Transverse colon (tissue), 4 donors: ENCODE data around the gene SNPH. TPM values are rescaled to one million over a fixed set of nuclear protein-coding genes. Genes with fewer than 3 reads are reported as not detected.

Source experiments
- DNase-seq: peaks from one replicate; pipeline ENCODE4 v3.0.0-alpha.2; 2019
- H3K27ac ChIP-seq, 4 donors: fragments of 200-600 bp; sonication (generic); 2 replicates each; pipeline ENCODE4 v1.5.1; 2016 to 2018; ENCODE audit warnings: inconsistent platforms in 4 of 4
- H3K27me3 ChIP-seq: fragments of 200-600 bp; sonication (generic); 2 replicates; pipeline ENCODE4 v1.5.1; 2017; ENCODE audit warnings: inconsistent platforms
- H3K36me3 ChIP-seq, 4 donors: fragments of 200-600 bp; sonication (generic); 2 replicates each; pipeline ENCODE4 v1.5.1; 2017 to 2019; ENCODE audit warnings: inconsistent platforms in 4 of 4
- H3K4me1 ChIP-seq, 4 donors: fragments of 200-600 bp; sonication (generic); 2 replicates each; pipeline ENCODE4 v1.5.1; 2017 to 2020; ENCODE audit warnings: inconsistent platforms in 4 of 4
- H3K4me3 ChIP-seq, 4 donors: fragments of 200-600 bp; sonication (generic); 1 replicate in 1 of 4; 2 replicates in 3 of 4; pipeline versions ENCODE4 v1.5.1 to v1.6.1; 2017 to 2019; ENCODE audit warnings: inconsistent platforms in 4 of 4
- H3K9me3 ChIP-seq, 2 donors: fragments of 200-600 bp; sonication (generic); 2 replicates each; pipeline ENCODE4 v1.5.1; 2017 to 2019; ENCODE audit warnings: inconsistent platforms in 2 of 2
- EP300 ChIP-seq: sonication (generic); formaldehyde crosslinking; IDR thresholded peaks from one replicate; pipeline ENCODE4 v1.6.1; 2017; ENCODE audit warnings: antibody characterized with exemption, low read depth
- POLR2A ChIP-seq: fragments of 450-650 bp; IDR thresholded peaks from one replicate; pipeline ENCODE4 v1.6.1; 2016; ENCODE audit warnings: antibody characterized with exemption, mild to moderate bottlenecking, moderate library complexity
- POLR2AphosphoS5 ChIP-seq, 3 donors: sonication (generic); formaldehyde crosslinking; IDR thresholded peaks; one replicate each; pipeline ENCODE4 v1.6.1; 2016; ENCODE audit warnings: antibody characterized with exemption in 3 of 3
- WGBS, 2 donors: methylation state at CpG; one replicate each; pipeline ENCODE4 v1.1.5; 2018; ENCODE audit warnings: low coverage in 1 of 2; 5-methylcytosine and 5-hydroxymethylcytosine counted together
- in situ Hi-C, 4 donors: fragments of 200-750 bp; cut with MboI; loops; one replicate each; pipeline versions ENCODE4 v1.15.0 to v1.15.1; 2017; ENCODE audit warnings: low sequenced_read_pairs in 3 of 4, low pct_ligation_motif_present in 1 of 4, low pct_unique_long_range_greater_than_20kb in 1 of 4
- intact Hi-C: fragments of 100-400 bp; cut with DNase I; formaldehyde crosslinking; loops from one replicate; pipeline ENCODE4 v1.15.1; 2023; ENCODE audit warnings: low total_unique reads
- total RNA-seq, 4 donors: library from RNA; depleted of rRNA; stranded (reverse); fragments of >200 nt; gene quantifications; one replicate each; pipeline ENCODE4 v1.1.0, GENCODE V29; 2016
- TF ChIP-seq, protein P1 (sequence below), 5 experiments: fragments of 200-600 bp in 3 of 5; fragments of 450-650 bp in 2 of 5; sonication (generic) in 3 of 5; IDR thresholded peaks; 1 replicate in 2 of 5; 2 replicates in 3 of 5; pipeline ENCODE4 v1.5.1; 2016 to 2017; ENCODE audit warnings: antibody characterized with exemption in 5 of 5, inconsistent platforms in 3 of 5, mild to moderate bottlenecking in 2 of 5, moderate library complexity in 1 of 5

The SNPH gene
- total RNA-seq, 4 donors from 2014 or later: 2.2 to 2.6 (median 2.3) TPM

GRCh38 chr20:1334761-1335160, 68.7 kb downstream of the SNPH start:
- H3K27me3 ChIP-seq: no peaks in the 10 kb centered on the region
- in situ Hi-C loops: loop anchor here in 1 of 4 donors (10.0 kb wide), 1 partner anchor 50 kb away; no protein-coding TSS in a partner anchor
- no peaks in the 10 kb centered on the region for H3K36me3 ChIP-seq
- no peak overlapping the region for H3K4me3 ChIP-seq
- no peak for DNase-seq
- 81% methylated on average over 3 of the region's 3 CpGs; no CpG with 5 or more reads in 1 of the 2 donors for WGBS, 2 donors
- no peaks in the 10 kb centered on the region for H3K9me3 ChIP-seq
- H3K27ac ChIP-seq: no peak overlapping the region
- intact Hi-C loops: no loop called here
- peaks cover 13 to 26% (median 18%) of the 10 kb centered on the region in 4 donors for H3K4me1 ChIP-seq
- TF ChIP-seq, protein P1, sequence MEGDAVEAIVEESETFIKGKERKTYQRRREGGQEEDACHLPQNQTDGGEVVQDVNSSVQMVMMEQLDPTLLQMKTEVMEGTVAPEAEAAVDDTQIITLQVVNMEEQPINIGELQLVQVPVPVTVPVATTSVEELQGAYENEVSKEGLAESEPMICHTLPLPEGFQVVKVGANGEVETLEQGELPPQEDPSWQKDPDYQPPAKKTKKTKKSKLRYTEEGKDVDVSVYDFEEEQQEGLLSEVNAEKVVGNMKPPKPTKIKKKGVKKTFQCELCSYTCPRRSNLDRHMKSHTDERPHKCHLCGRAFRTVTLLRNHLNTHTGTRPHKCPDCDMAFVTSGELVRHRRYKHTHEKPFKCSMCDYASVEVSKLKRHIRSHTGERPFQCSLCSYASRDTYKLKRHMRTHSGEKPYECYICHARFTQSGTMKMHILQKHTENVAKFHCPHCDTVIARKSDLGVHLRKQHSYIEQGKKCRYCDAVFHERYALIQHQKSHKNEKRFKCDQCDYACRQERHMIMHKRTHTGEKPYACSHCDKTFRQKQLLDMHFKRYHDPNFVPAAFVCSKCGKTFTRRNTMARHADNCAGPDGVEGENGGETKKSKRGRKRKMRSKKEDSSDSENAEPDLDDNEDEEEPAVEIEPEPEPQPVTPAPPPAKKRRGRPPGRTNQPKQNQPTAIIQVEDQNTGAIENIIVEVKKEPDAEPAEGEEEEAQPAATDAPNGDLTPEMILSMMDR (IDR thresholded peaks at IDR 0.05): no peak
- TF ChIP-seq EP300: no peak
- TF ChIP-seq POLR2AphosphoS5 (IDR thresholded peaks at IDR 0.05): no peak
- no peak for TF ChIP-seq POLR2A

GRCh38 chr20:1335961-1336698, 70.0 kb downstream of the SNPH start:
- peaks cover 6 to 14% (median 10%) of the 10 kb centered on the region in 4 donors for H3K4me1 ChIP-seq
- 72 to 89% methylated on average over 2 to 6 of the region's 6 CpGs for WGBS, 2 donors
- intact Hi-C loops (no loop called here), in situ Hi-C loops (loop anchor here in 1 of 4 donors (10.0 kb wide), 1 partner anchor 49 kb away; no protein-coding TSS in a partner anchor)
- peak overlapping the region; percentile 23 to 33 (median 26) for H3K27ac ChIP-seq
- no peak for DNase-seq
- no peaks in the 10 kb centered on the region for H3K9me3 ChIP-seq
- H3K4me3 ChIP-seq: no peak overlapping the region
- H3K36me3 ChIP-seq: no peaks in the 10 kb centered on the region
- no peaks in the 10 kb centered on the region for H3K27me3 ChIP-seq
- TF ChIP-seq, protein P1 (IDR thresholded peaks at IDR 0.05): no peak
- TF ChIP-seq EP300: no peak
- TF ChIP-seq POLR2AphosphoS5 (IDR thresholded peaks at IDR 0.05): no peak
- no peak for TF ChIP-seq POLR2A

DNA sequence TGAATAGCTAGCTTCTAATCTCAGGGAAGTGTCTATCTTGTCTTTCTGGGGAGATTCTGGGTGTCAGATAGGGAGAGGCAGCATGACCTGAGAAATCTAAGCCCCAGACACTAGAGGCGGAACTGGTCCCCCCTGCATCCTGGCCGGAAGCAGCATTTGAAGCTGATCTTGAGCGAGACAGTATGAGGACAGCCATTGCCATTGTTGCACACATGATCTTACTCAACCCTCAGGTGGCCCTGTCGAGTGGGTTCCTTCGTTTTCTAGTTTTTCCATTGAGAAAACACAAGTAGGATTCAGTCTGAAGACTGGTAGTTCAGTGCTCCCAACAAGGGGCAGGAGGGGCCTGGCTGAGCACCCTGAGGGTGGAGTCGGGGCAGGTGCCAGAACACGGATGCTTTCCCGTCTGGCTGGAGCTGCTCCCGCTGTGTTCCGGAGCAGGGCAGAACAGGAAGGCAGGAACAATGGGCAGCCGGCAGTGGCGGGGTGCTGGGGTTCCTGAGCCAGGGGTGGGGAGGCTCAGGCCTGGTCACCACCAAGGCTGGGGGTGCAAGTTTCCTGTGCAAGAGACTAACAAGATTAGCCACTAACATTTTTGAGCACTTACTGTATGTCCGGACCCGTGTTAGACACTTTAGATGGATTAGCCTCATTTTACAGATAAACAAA, 70.7 kb downstream of the SNPH start:
- H3K4me3 ChIP-seq: no peak overlapping the region
- H3K27ac ChIP-seq: peak overlapping the region; percentile 23 to 33 (median 26)
- WGBS, 2 donors: 37% methylated on average over 14 of the region's 14 CpGs; no CpG with 5 or more reads in 1 of the 2 donors
- intact Hi-C loops (no loop called here), in situ Hi-C loops (loop anchor here in 1 of 4 donors (10.0 kb wide), 1 partner anchor 48 kb away; no protein-coding TSS in a partner anchor)
- no peaks in the 10 kb centered on the region for H3K36me3 ChIP-seq
- peak; percentile 60 for DNase-seq
- TF ChIP-seq POLR2AphosphoS5 (IDR thresholded peaks at IDR 0.05) (peak; percentile 7 to 25 (median 15)), POLR2A (no peak)
- peaks cover 6 to 14% (median 10%) of the 10 kb centered on the region in 4 donors for H3K4me1 ChIP-seq
- no peaks in the 10 kb centered on the region for H3K9me3 ChIP-seq
- no peaks in the 10 kb centered on the region for H3K27me3 ChIP-seq

GRCh38 chr20:1337441-1337840, 71.3 kb downstream of the SNPH start:
- in situ Hi-C loops: loop anchor here in 1 of 4 donors (10.0 kb wide), 1 partner anchor 47 kb away; no protein-coding TSS in a partner anchor
- 23 to 34% methylated on average over 4 to 5 of the region's 5 CpGs for WGBS, 2 donors

More at GRCh38 chr20:1337441-1337840, 71.3 kb downstream of the SNPH start:
- DNase-seq: no peak
- TF ChIP-seq EP300: no peak
- no peak for TF ChIP-seq POLR2AphosphoS5 (IDR thresholded peaks at IDR 0.05)
- TF ChIP-seq, protein P1 (IDR thresholded peaks at IDR 0.05): no peak
- TF ChIP-seq POLR2A: no peak
- Histone ChIP-seq H3K9me3 (no peaks in the 10 kb centered on the region), H3K36me3 (no peaks in the 10 kb centered on the region), H3K4me3 (no peak overlapping the region), H3K27me3 (no peaks in the 10 kb centered on the region), H3K27ac (peak overlapping the region in 2 of 4 donors; percentile 3 to 36), H3K4me1 (peaks cover 6 to 14% (median 10%) of the 10 kb centered on the region in 4 donors)
- intact Hi-C loops: no loop called here
